Sigmoid colon (tissue), 7 donors: ENCODE data around the gene ABCG5. TPM values are rescaled to one million over a fixed set of nuclear protein-coding genes. Genes with fewer than 3 reads are reported as not detected.
A peak's percentile ranks its signal among the peaks of the same experiment; 100 is the strongest.

ENCODE experiments used
- DNase-seq: peaks from one replicate; pipeline ENCODE4 v3.0.0-alpha.2; 2019
- H3K27ac ChIP-seq, 4 donors: fragments of 200-600 bp; sonication (generic); one replicate each; pipeline ENCODE4 v1.5.1; 2016 to 2019; ENCODE audit warnings: mild to moderate bottlenecking in 1 of 4
- H3K27me3 ChIP-seq, 3 donors: fragments of 200-600 bp; sonication (generic); one replicate each; pipeline ENCODE4 v1.5.1; 2019; ENCODE audit warnings: mild to moderate bottlenecking in 1 of 3
- H3K36me3 ChIP-seq, 4 donors: fragments of 200-600 bp; sonication (generic); one replicate each; pipeline ENCODE4 v1.5.1; 2016 to 2019
- H3K4me1 ChIP-seq, 4 donors: fragments of 200-600 bp; sonication (generic); one replicate each; pipeline ENCODE4 v1.5.1; 2017 to 2019
- H3K4me3 ChIP-seq, 4 donors: fragments of 200-600 bp; sonication (generic); one replicate each; pipeline ENCODE4 v1.5.1; 2017 to 2019; ENCODE audit warnings: mild to moderate bottlenecking in 2 of 4, moderate library complexity in 1 of 4
- H3K9me3 ChIP-seq, 4 donors: fragments of 200-600 bp in 3 of 4; sonication (generic) in 3 of 4; one replicate each; pipeline versions ENCODE4 v1.5.1 to v1.6.1; 2013 to 2019
- EP300 ChIP-seq, 4 donors: sonication (generic); formaldehyde crosslinking; IDR thresholded peaks; one replicate each; pipeline ENCODE4 v1.6.1; 2017; ENCODE audit warnings: antibody characterized with exemption in 4 of 4
- POLR2A ChIP-seq, 2 donors: fragments of 450-650 bp; IDR thresholded peaks; one replicate each; pipeline ENCODE4 v1.6.1; 2016; ENCODE audit warnings: antibody characterized with exemption in 2 of 2, mild to moderate bottlenecking in 2 of 2, moderate library complexity in 2 of 2
- POLR2AphosphoS5 ChIP-seq, 4 donors: sonication (generic); formaldehyde crosslinking; IDR thresholded peaks; one replicate each; pipeline ENCODE4 v1.6.1; 2017; ENCODE audit warnings: antibody characterized with exemption in 4 of 4
- WGBS, 2 donors: extraction: QIAGEN DNeasy Blood & Tissue Kit; methylation state at CpG; one replicate each; pipeline ENCODE4 v1.1.7; 2013; 5-methylcytosine and 5-hydroxymethylcytosine counted together
- intact Hi-C: fragments of 100-400 bp; cut with DNase I; formaldehyde crosslinking; loops from one replicate; pipeline ENCODE4 v1.15.1; 2023
- polyA plus RNA-seq, 3 donors: library from polyadenylated mRNA; stranded (reverse); fragments of 200-250 nt; gene quantifications; one replicate each; pipeline ENCODE4 v1.2.3, GENCODE V29; 2013
- total RNA-seq, 4 donors: library from RNA; depleted of rRNA; stranded (reverse); fragments of >200 nt; gene quantifications; one replicate each; pipeline ENCODE4 v1.1.0, GENCODE V29; 2016
- TF ChIP-seq, protein P1 (sequence below), 4 experiments: fragments of 450-650 bp in 3 of 4; fragments of 200-600 bp in 1 of 4; IDR thresholded peaks; one replicate each; pipeline ENCODE4 v1.5.1; 2016 to 2019; ENCODE audit warnings: antibody characterized with exemption in 4 of 4, mild to moderate bottlenecking in 3 of 4, moderate library complexity in 2 of 4
- donor health status: healthy with polysubstance abuse.
- donor health status: Bipolar disorder and iron deficiency.
- donor health status: healthy.

ABCG5 gene
- total and polyA plus RNA-seq, 7 donors = 0.10 to 0.23 TPM; not detected in 5

DNA sequence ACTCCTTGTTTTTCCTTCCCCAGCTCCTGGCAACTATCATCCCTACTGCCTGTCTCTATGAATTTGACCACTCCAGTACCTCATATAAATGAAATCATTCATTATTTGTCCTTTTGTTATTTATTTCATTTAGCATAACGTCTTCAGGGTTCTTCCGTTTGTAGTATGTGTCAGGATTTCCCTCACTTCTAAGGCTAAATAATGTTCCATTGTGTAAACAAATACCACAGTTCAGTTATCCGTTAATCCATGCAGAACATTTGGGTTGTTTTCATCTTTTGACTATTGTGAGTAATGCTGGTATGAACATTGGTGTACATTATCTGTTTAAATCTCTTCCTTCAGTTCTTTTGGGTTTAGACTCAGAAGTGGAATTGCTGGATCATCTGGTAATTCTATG lies 46.0 kb downstream of the ABCG5 start:
- intact Hi-C loops = no loop called here
- DNase-seq = no peak
- H3K4me1 ChIP-seq = no peaks in the 10 kb centered on the region
- H3K27me3 ChIP-seq = no peaks in the 10 kb centered on the region
- no peak overlapping the region for H3K4me3 ChIP-seq
- 82 to 87% methylated on average over 3 of the region's 3 CpGs for WGBS, 2 donors
- H3K36me3 ChIP-seq = peaks cover 0 to 71% (median 4%) of the 10 kb centered on the region in 4 donors
- no peak for TF ChIP-seq POLR2A (IDR thresholded peaks at IDR 0.05)
- TF ChIP-seq POLR2AphosphoS5 (IDR thresholded peaks at IDR 0.05) = no peak
- TF ChIP-seq, protein P1, sequence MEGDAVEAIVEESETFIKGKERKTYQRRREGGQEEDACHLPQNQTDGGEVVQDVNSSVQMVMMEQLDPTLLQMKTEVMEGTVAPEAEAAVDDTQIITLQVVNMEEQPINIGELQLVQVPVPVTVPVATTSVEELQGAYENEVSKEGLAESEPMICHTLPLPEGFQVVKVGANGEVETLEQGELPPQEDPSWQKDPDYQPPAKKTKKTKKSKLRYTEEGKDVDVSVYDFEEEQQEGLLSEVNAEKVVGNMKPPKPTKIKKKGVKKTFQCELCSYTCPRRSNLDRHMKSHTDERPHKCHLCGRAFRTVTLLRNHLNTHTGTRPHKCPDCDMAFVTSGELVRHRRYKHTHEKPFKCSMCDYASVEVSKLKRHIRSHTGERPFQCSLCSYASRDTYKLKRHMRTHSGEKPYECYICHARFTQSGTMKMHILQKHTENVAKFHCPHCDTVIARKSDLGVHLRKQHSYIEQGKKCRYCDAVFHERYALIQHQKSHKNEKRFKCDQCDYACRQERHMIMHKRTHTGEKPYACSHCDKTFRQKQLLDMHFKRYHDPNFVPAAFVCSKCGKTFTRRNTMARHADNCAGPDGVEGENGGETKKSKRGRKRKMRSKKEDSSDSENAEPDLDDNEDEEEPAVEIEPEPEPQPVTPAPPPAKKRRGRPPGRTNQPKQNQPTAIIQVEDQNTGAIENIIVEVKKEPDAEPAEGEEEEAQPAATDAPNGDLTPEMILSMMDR (IDR thresholded peaks at IDR 0.05) = no peak
- no peak for TF ChIP-seq EP300 (IDR thresholded peaks at IDR 0.05)
- H3K9me3 ChIP-seq = no peaks in the 10 kb centered on the region
- no peak overlapping the region for H3K27ac ChIP-seq

DNA sequence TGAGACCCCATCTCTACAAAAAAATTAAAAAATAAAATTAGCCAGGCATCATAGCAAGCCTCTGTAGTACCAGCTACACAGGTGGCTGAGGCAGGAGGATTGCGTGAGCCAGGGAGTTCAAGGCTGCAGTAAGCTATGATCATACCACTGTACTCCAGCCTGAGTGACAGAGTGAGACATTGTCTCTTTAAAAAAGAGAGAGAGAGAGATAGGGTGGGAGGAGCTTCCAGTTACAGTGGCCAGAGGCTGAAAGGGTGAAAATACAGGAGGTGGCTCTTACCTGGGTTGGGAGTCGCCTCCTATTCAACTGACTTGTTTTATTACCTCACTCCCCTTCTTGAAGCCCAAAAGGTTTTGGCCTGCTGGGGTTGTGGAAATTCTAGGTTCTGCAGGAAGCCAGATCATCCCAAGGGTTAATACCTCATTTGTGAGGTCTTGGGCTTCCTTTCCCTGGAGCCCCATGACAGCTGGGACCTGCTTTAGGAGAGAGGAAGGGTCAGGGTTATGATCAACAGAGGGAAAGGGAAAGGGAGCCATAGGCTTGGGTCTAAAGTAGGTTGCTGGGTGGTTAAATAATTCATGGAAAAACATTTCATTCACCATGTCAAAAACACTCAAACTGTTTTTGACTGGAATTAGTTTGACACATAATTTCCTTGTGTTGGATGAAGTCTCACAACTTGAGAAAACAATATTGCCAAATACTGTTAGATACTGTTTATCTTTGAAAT lies 47.4 kb downstream of the ABCG5 start:
- Histone ChIP-seq H3K9me3 (no peaks in the 10 kb centered on the region), H3K4me1 (no peaks in the 10 kb centered on the region), H3K36me3 (peaks cover 0 to 75% (median 0%) of the 10 kb centered on the region in 4 donors), H3K27ac (peak overlapping the region; percentile 7 to 58 (median 44)), H3K4me3 (no peak overlapping the region), H3K27me3 (no peaks in the 10 kb centered on the region)
- DNase-seq = no peak
- WGBS, 2 donors = 74 to 92% methylated on average over 2 of the region's 2 CpGs
- no peak for TF ChIP-seq POLR2AphosphoS5 (IDR thresholded peaks at IDR 0.05)
- no peak for TF ChIP-seq POLR2A (IDR thresholded peaks at IDR 0.05)
- TF ChIP-seq EP300 (IDR thresholded peaks at IDR 0.05) = no peak
- TF ChIP-seq, protein P1 (IDR thresholded peaks at IDR 0.05) = no peak
- intact Hi-C loops = no loop called here

DNA sequence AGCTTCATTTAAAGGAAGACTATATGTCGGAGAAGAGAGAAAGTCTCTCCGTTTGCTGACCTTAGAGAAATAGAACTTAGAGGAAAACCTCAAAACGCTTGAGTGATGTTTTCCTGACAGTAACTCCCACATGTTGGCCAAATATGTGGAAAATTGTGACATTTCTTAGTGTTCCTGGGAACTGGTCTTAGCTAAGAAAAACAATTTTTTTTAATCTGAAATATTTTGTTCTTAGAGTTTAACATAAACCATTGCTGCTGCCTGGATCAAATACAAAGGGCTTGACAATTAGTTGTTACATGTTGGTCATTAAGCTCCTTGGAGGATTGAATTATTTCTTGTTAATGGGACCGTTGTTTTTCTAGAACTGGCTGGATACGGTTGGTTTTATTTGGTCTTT lies 48.5 kb downstream of the ABCG5 start:
- Histone ChIP-seq H3K4me1 (no peaks in the 10 kb centered on the region), H3K36me3 (peaks cover 0 to 71% (median 0%) of the 10 kb centered on the region in 4 donors), H3K4me3 (no peak overlapping the region), H3K27ac (peak overlapping the region in 3 of 4 donors; percentile 31 to 58 (median 45)), H3K27me3 (no peaks in the 10 kb centered on the region), H3K9me3 (no peaks in the 10 kb centered on the region)
- 77 to 87% methylated on average over 5 of the region's 5 CpGs for WGBS, 2 donors
- intact Hi-C loops = no loop called here
- DNase-seq = no peak
- TF ChIP-seq EP300 (IDR thresholded peaks at IDR 0.05) (no peak), POLR2AphosphoS5 (IDR thresholded peaks at IDR 0.05) (peak in 1 of 4 donors; percentile 13)

DNA sequence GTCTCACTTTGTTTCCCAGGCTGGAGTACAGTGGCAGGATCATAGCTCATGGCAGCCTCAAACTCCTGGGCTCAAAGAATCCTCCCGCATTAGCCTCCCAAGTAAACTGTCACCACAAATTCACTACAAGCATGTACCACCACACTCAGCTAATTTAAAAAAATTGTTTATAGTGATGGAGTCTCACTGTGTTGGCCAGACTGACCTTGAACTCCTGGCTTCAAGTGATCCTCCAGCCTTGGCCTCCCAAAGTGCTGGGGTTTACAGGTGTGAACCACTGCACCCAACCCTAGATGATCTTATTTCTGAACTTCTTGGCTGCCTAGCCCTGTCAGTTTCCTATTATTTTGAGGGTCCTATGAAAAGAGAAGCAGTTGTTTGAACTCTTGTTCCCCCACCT lies 50.0 kb downstream of the ABCG5 start:
- 98 to 100% methylated on average over 1 of the region's 1 CpG for WGBS, 2 donors
- no peaks in the 10 kb centered on the region for H3K27me3 ChIP-seq
- peak overlapping the region in 2 of 4 donors; percentile 4 to 18 for H3K27ac ChIP-seq
- intact Hi-C loops = no loop called here
- TF ChIP-seq, protein P1 (IDR thresholded peaks at IDR 0.05) = no peak
- TF ChIP-seq EP300 (IDR thresholded peaks at IDR 0.05) (no peak), POLR2AphosphoS5 (IDR thresholded peaks at IDR 0.05) (no peak), POLR2A (IDR thresholded peaks at IDR 0.05) (no peak)
- no peaks in the 10 kb centered on the region for H3K4me1 ChIP-seq
- H3K4me3 ChIP-seq = no peak overlapping the region
- H3K36me3 ChIP-seq = peaks cover 0 to 77% (median 3%) of the 10 kb centered on the region in 4 donors
- H3K9me3 ChIP-seq = no peaks in the 10 kb centered on the region
- DNase-seq = no peak

DNA sequence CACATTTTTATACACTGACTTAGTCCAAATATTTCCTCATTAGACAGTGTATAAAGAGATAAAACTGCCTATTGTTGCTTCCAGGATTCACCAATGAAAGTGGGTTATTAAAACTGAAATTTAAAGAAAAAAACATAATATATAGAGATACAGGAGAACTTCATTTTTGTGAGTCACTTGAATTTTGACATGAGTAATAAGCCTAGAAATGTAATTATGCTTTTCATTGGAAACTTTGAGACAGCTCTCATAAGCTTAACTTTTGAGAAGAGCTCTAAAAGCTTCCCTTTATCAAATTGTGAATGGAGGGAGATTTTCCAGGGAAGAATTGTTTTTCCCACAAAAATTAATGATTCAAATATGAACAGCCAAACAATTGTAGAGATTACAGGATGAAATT lies 50.7 kb downstream of the ABCG5 start:
- DNase-seq = no peak
- intact Hi-C loops = no loop called here
- Histone ChIP-seq H3K4me3 (no peak overlapping the region), H3K36me3 (peaks cover 0 to 73% (median 4%) of the 10 kb centered on the region in 4 donors), H3K4me1 (no peaks in the 10 kb centered on the region), H3K27ac (peak overlapping the region in 1 of 4 donors; percentile 18), H3K9me3 (no peaks in the 10 kb centered on the region), H3K27me3 (no peaks in the 10 kb centered on the region)
- TF ChIP-seq, protein P1 (IDR thresholded peaks at IDR 0.05) = no peak
- no peak for TF ChIP-seq EP300 (IDR thresholded peaks at IDR 0.05)
